Naive thymus-derived CD8-positive, alpha-beta T cell (primary cell): ENCODE measurements around the gene DICER1. TPM values are rescaled to one million over a fixed set of nuclear protein-coding genes. Genes with fewer than 3 reads are reported as not detected.
"Not testable (repeated sequence)": the region's sequence is repeated elsewhere in the genome, so short reads cannot be mapped to it uniquely, and the experiment has no call there.

Source experiments
- ATAC-seq, 2 donors: fragments of 150-1000 bp; cut with Tn5 transposase in 1 of 2; sonication (Bioruptor Pico), chemical (Tn5 transposase) in 1 of 2; 1 replicate in 1 of 2; 2 replicates in 1 of 2; pipeline ENCODE4 v1.10.0; 2021; ENCODE audit warnings: mild to moderate bottlenecking in 2 of 2, moderate library complexity in 2 of 2
- POLR2A ChIA-PET: fragments of 350-600 bp; sonication (Branson Sonifier 250); formaldehyde crosslinking; loops from one replicate; lab custom pipeline; 2021; ENCODE audit warnings: antibody characterized with exemption; lab: Charles Lee
- DNase-seq, 10 donors: peaks; one replicate each; pipeline versions ENCODE4 v3.0.0 to v3.0.0-alpha.2; 2020 to 2022
- H3K27ac Mint-ChIP-seq, 10 donors: one replicate each; pipeline ENCODE4 v1.8.0; 2020 to 2022; ENCODE audit warnings: mild to moderate bottlenecking in 10 of 10, mixed read lengths in 10 of 10, moderate library complexity in 4 of 10, inconsistent platforms in 1 of 10
- H3K27me3 Mint-ChIP-seq, 5 donors: one replicate each; pipeline ENCODE4 v1.8.0; 2021 to 2022; ENCODE audit warnings: mixed read lengths in 5 of 5
- H3K36me3 Mint-ChIP-seq, 3 donors: one replicate each; pipeline ENCODE4 v1.8.0; 2020 to 2022; ENCODE audit warnings: mixed read lengths in 3 of 3, mild to moderate bottlenecking in 2 of 3, inconsistent platforms in 1 of 3
- H3K4me1 Mint-ChIP-seq, 4 donors: one replicate each; pipeline ENCODE4 v1.8.0; 2021 to 2022; ENCODE audit warnings: mixed read lengths in 4 of 4
- H3K4me3 Mint-ChIP-seq, 10 donors: one replicate each; pipeline ENCODE4 v1.8.0; 2020 to 2022; ENCODE audit warnings: mild to moderate bottlenecking in 10 of 10, mixed read lengths in 10 of 10, moderate library complexity in 6 of 10, inconsistent platforms in 1 of 10
- H3K9me3 Mint-ChIP-seq, 9 donors: one replicate each; pipeline ENCODE4 v1.8.0; 2020 to 2022; ENCODE audit warnings: mixed read lengths in 9 of 9, mild to moderate bottlenecking in 3 of 9, inconsistent platforms in 1 of 9, moderate library complexity in 1 of 9
- polyA plus RNA-seq, 3 donors: library from polyadenylated mRNA; unstranded; fragments of 300-500 nt; fragmentation: Illumina TruSeq; gene quantifications; one replicate each; pipeline ENCODE4 v1.2.3, GENCODE V29; 2021
- total RNA-seq, 8 experiments: library from RNA in 2 of 8; stranded (reverse) in 2 of 8; gene quantifications; one replicate each; pipeline ENCODE4 v1.2.3 and lab custom pipeline; 2021 to 2026

DICER1 gene
- total RNA-seq: 10 to 100 TPM; 64.2 to 68.2 TPM
- polyA plus RNA-seq: 10 to 100 TPM in 1 of 3 donors, 1 to 10 TPM in 2; 9.4 to 10.1 (median 10.0) TPM
- 131 to 241 (median 190) reads per million in 6 experiments for total RNA-seq (lab: John Stamatoyannopoulos, UW)

- peaks cover 26 to 49% (median 45%) of the 10 kb centered on the region in 4 donors for H3K4me1 Mint-ChIP-seq
- peak within 1 kb of the TSS; percentile 97 to 100 (median 100) for H3K27ac Mint-ChIP-seq
- peak within 1 kb of the TSS; percentile 96 to 100 (median 98) for H3K4me3 Mint-ChIP-seq
- no peaks in the 10 kb centered on the region for H3K27me3 Mint-ChIP-seq
- DNase-seq: peak; percentile 87 to 99 (median 95)
- peaks cover 0 to 2% (median 1%) of the 10 kb centered on the region in 3 donors for H3K36me3 Mint-ChIP-seq
- no peaks in the 10 kb centered on the region for H3K9me3 Mint-ChIP-seq
- POLR2A ChIA-PET: interaction anchor here (0.6 to 1.9 kb wide), 6 partner anchors 8 to 1078 kb away, joined by 3 to 7 read pairs (median 4); partner anchors contain the start of gene GLRX5
- peak; percentile 79 to 80 for ATAC-seq
Measured at GRCh38 chr14:95157327-95158189, at the start of gene DICER1. TSS of gene DICER1 (minus strand) at chr14:95157529. CDS start at chr14:95133458, 24,071 bp downstream.

- POLR2A ChIA-PET: no interaction called here
- Mint-ChIP-seq H3K27me3 (peaks cover 0 to 3% (median 1%) of the 10 kb centered on the region in 5 donors), H3K36me3 (peaks cover 0 to 14% (median 0%) of the 10 kb centered on the region in 3 donors), H3K9me3 (peaks cover 0 to 17% (median 6%) of the 10 kb centered on the region in 9 donors), H3K4me1 (no peaks in the 10 kb centered on the region), H3K4me3 (no peak overlapping the region), H3K27ac (no peak overlapping the region)
- DNase-seq (no peak), ATAC-seq (no peak)
Measured at GRCh38 chr14:95206534-95206933, 49.2 kb upstream of the DICER1 start.

GRCh38 chr14:95204705-95205104 is 47.4 kb upstream of the DICER1 start:
- Mint-ChIP-seq H3K36me3 (peaks cover 0 to 14% (median 0%) of the 10 kb centered on the region in 3 donors), H3K27me3 (peaks cover 0 to 3% (median 1%) of the 10 kb centered on the region in 5 donors), H3K9me3 (peaks cover 0 to 17% (median 6%) of the 10 kb centered on the region in 9 donors), H3K4me1 (no peaks in the 10 kb centered on the region), H3K27ac (no peak overlapping the region), H3K4me3 (no peak overlapping the region)
- DNase-seq (no peak), ATAC-seq (no peak)
- POLR2A ChIA-PET: no interaction called here

- H3K27ac Mint-ChIP-seq, H3K4me3 Mint-ChIP-seq, H3K27me3 Mint-ChIP-seq, POLR2A ChIA-PET, DNase-seq, ATAC-seq, H3K4me1 Mint-ChIP-seq: not testable (repeated sequence)
- peaks cover 0 to 14% (median 2%) of the 10 kb centered on the region in 3 donors for H3K36me3 Mint-ChIP-seq
- H3K9me3 Mint-ChIP-seq: peaks cover 0 to 17% (median 6%) of the 10 kb centered on the region in 9 donors
Measured at GRCh38 chr14:95201745-95202144, 44.4 kb upstream of the DICER1 start.

GRCh38 chr14:95200404-95200803 is 43.1 kb upstream of the DICER1 start:
- POLR2A ChIA-PET: no interaction called here
- peaks cover 0 to 14% (median 2%) of the 10 kb centered on the region in 3 donors for H3K36me3 Mint-ChIP-seq
- H3K9me3 Mint-ChIP-seq: peaks cover 0 to 13% (median 6%) of the 10 kb centered on the region in 9 donors
- no peak overlapping the region for H3K27ac Mint-ChIP-seq
- no peak for DNase-seq
- H3K4me1 Mint-ChIP-seq: peaks cover 0 to 7% (median 3%) of the 10 kb centered on the region in 4 donors
- H3K4me3 Mint-ChIP-seq: no peak overlapping the region
- H3K27me3 Mint-ChIP-seq: peaks cover 0 to 6% (median 3%) of the 10 kb centered on the region in 5 donors
- no peak for ATAC-seq

GRCh38 chr14:95199298-95199983 is 42.1 kb upstream of the DICER1 start:
- POLR2A ChIA-PET: no interaction called here
- Mint-ChIP-seq H3K4me3 (peak overlapping the region in 2 of 10 donors; percentile 16 to 59), H3K36me3 (peaks cover 0 to 4% (median 2%) of the 10 kb centered on the region in 3 donors)

GRCh38 chr14:95198320-95198719 is 41.0 kb upstream of the DICER1 start:
- Mint-ChIP-seq H3K36me3 (peaks cover 0 to 2% (median 0%) of the 10 kb centered on the region in 3 donors), H3K4me1 (peaks cover 0 to 7% (median 3%) of the 10 kb centered on the region in 4 donors), H3K27ac (no peak overlapping the region), H3K9me3 (no peaks in the 10 kb centered on the region), H3K27me3 (peaks cover 0 to 6% (median 0%) of the 10 kb centered on the region in 5 donors), H3K4me3 (no peak overlapping the region)
- DNase-seq: no peak
- POLR2A ChIA-PET: no interaction called here
- no peak for ATAC-seq

More at GRCh38 chr14:95199298-95199983, 42.1 kb upstream of the DICER1 start:
- DNase-seq (no peak), ATAC-seq (no peak)
- Mint-ChIP-seq H3K9me3 (peaks cover 0 to 4% (median 0%) of the 10 kb centered on the region in 9 donors), H3K27me3 (peaks cover 0 to 6% (median 2%) of the 10 kb centered on the region in 5 donors), H3K27ac (peak overlapping the region in 1 of 10 donors; percentile 40), H3K4me1 (peaks cover 0 to 7% (median 3%) of the 10 kb centered on the region in 4 donors)

- Mint-ChIP-seq H3K27ac (peak overlapping the region in 2 of 10 donors; percentile 57 to 69), H3K9me3 (no peaks in the 10 kb centered on the region), H3K27me3 (peaks cover 0 to 6% (median 0%) of the 10 kb centered on the region in 5 donors), H3K4me3 (no peak overlapping the region), H3K4me1 (peaks cover 0 to 7% (median 3%) of the 10 kb centered on the region in 4 donors), H3K36me3 (peaks cover 0 to 2% (median 0%) of the 10 kb centered on the region in 3 donors)
- ATAC-seq (no peak), DNase-seq (no peak)
- POLR2A ChIA-PET: no interaction called here
Measured at GRCh38 chr14:95197551-95197950, 40.2 kb upstream of the DICER1 start.

- H3K36me3 Mint-ChIP-seq: peaks cover 0 to 2% (median 0%) of the 10 kb centered on the region in 3 donors
Measured at GRCh38 chr14:95196826-95197545, 39.7 kb upstream of the DICER1 start.

GRCh38 chr14:95196268-95196667 is 38.9 kb upstream of the DICER1 start:
- ATAC-seq (peak; percentile 52 to 74), DNase-seq (peak in 3 of 10 donors; percentile 20 to 43 (median 35))
- peaks cover 0 to 6% (median 0%) of the 10 kb centered on the region in 5 donors for H3K27me3 Mint-ChIP-seq
- H3K27ac Mint-ChIP-seq: no peak overlapping the region
- H3K36me3 Mint-ChIP-seq: peaks cover 0 to 2% (median 0%) of the 10 kb centered on the region in 3 donors
- no peak overlapping the region for H3K4me3 Mint-ChIP-seq
- POLR2A ChIA-PET: no interaction called here
- H3K4me1 Mint-ChIP-seq: peaks cover 0 to 7% (median 3%) of the 10 kb centered on the region in 4 donors
- no peaks in the 10 kb centered on the region for H3K9me3 Mint-ChIP-seq

More at GRCh38 chr14:95196826-95197545, 39.7 kb upstream of the DICER1 start:
- DNase-seq (no peak), ATAC-seq (no peak)
- H3K27me3 Mint-ChIP-seq: peaks cover 0 to 6% (median 0%) of the 10 kb centered on the region in 5 donors
- POLR2A ChIA-PET: no interaction called here
- peaks cover 0 to 7% (median 3%) of the 10 kb centered on the region in 4 donors for H3K4me1 Mint-ChIP-seq
- no peaks in the 10 kb centered on the region for H3K9me3 Mint-ChIP-seq
- H3K27ac Mint-ChIP-seq: peak overlapping the region in 3 of 10 donors; percentile 5 to 69 (median 23)
- H3K4me3 Mint-ChIP-seq: no peak overlapping the region

- Mint-ChIP-seq H3K27ac (peak overlapping the region in 1 of 10 donors; percentile 24), H3K4me1 (peaks cover 0 to 7% (median 3%) of the 10 kb centered on the region in 4 donors), H3K9me3 (no peaks in the 10 kb centered on the region), H3K36me3 (peaks cover 0 to 2% (median 0%) of the 10 kb centered on the region in 3 donors), H3K4me3 (no peak overlapping the region), H3K27me3 (peaks cover 0 to 6% (median 0%) of the 10 kb centered on the region in 5 donors)
- POLR2A ChIA-PET: no interaction called here
- DNase-seq: no peak
- no peak for ATAC-seq
Measured at GRCh38 chr14:95195031-95195430, 37.7 kb upstream of the DICER1 start.
